Calu3 (cell line): ENCODE data around the gene SOX3. TPM values are rescaled to one million over a fixed set of nuclear protein-coding genes. Genes with fewer than 3 reads are reported as not detected.

Experiments
- BruUV-seq: library from RNA; stranded (reverse); fragments of 400-500 nt; replicated peaks from 2 replicates; lab custom pipeline; 2021; lab: Mats Ljungman, UMichigan
- CTCF ChIA-PET: fragments of 300-600 bp; sonication (Branson Sonifier 250); formaldehyde crosslinking; loops from one replicate; lab custom pipeline; 2022; ENCODE audit warnings: antibody characterized with exemption; lab: Charles Lee
- DNase-seq: peaks from one replicate; pipeline ENCODE4 v3.0.0; 2022
- H3K27ac Mint-ChIP-seq: one replicate; pipeline ENCODE4 v1.8.0; 2022; ENCODE audit warnings: mixed read lengths; ENCODE audit not compliant: unreplicated experiment
- H3K27me3 Mint-ChIP-seq: one replicate; pipeline ENCODE4 v1.8.0; 2022; ENCODE audit warnings: mixed read lengths; ENCODE audit not compliant: unreplicated experiment
- H3K36me3 Mint-ChIP-seq: one replicate; pipeline ENCODE4 v1.8.0; 2022; ENCODE audit warnings: mild to moderate bottlenecking, moderate library complexity, mixed read lengths; ENCODE audit not compliant: insufficient read depth, unreplicated experiment
- H3K4me1 Mint-ChIP-seq: one replicate; pipeline ENCODE4 v1.8.0; 2022; ENCODE audit warnings: mild to moderate bottlenecking, low read depth, mixed read lengths; ENCODE audit not compliant: unreplicated experiment
- H3K4me3 Mint-ChIP-seq: one replicate; pipeline ENCODE4 v1.8.0; 2022; ENCODE audit warnings: mild to moderate bottlenecking, low read depth, moderate library complexity, mixed read lengths; ENCODE audit not compliant: unreplicated experiment
- H3K9me3 Mint-ChIP-seq: one replicate; pipeline ENCODE4 v1.8.0; 2022; ENCODE audit warnings: low read depth, mixed read lengths; ENCODE audit not compliant: unreplicated experiment
- CTCF ChIP-seq: fragments of 200-600 bp; IDR thresholded peaks from one replicate; pipeline ENCODE4 v1.8.0; 2022; ENCODE audit warnings: antibody characterized with exemption; ENCODE audit not compliant: unreplicated experiment
- intact Hi-C: fragments of 100-400 bp; cut with micrococcal nuclease; formaldehyde crosslinking; loops from one replicate; pipeline ENCODE4 v1.10.0; 2022; ENCODE audit not compliant: unreplicated experiment
- total RNA-seq: library from RNA; stranded (reverse); gene quantifications from 2 replicates; pipeline ENCODE4 v1.2.3, GENCODE V29; 2022

Gene SOX3
- total RNA-seq, 1 experiment from 2014 or later: not detected

- CTCF ChIA-PET: no interaction called here
- BruUV-seq: no TSS peak
- no peak overlapping the region for H3K27ac Mint-ChIP-seq
- intact Hi-C loops: no loop called here
- no peak overlapping the region for H3K4me3 Mint-ChIP-seq
- no peaks in the 10 kb centered on the region for H3K27me3 Mint-ChIP-seq
- TF ChIP-seq CTCF: no peak
- no peaks in the 10 kb centered on the region for H3K36me3 Mint-ChIP-seq
- no peak for DNase-seq
- H3K9me3 Mint-ChIP-seq: peaks cover 17% of the 10 kb centered on the region
- no peaks in the 10 kb centered on the region for H3K4me1 Mint-ChIP-seq
These were observed 37.7 kb downstream of the SOX3 start for GRCh38 chrX:140467211-140467610.

Other genes with a start within 250 kb of the SOX3 start
- not detected in 2 replicates for gene LINC00632, start 204.7 kb upstream of the SOX3 start, total RNA-seq